ENCODE results near the gene KLHDC1. TPM values are rescaled to one million over a fixed set of nuclear protein-coding genes. Genes with fewer than 3 reads are reported as not detected.
"Not testable (repeated sequence)": the region's sequence is repeated elsewhere in the genome, so short reads cannot be mapped to it uniquely, and the experiment has no call there.

KLHDC1 gene
- total RNA-seq, 1 donor from 2014 or later: 3.5 TPM

DNA sequence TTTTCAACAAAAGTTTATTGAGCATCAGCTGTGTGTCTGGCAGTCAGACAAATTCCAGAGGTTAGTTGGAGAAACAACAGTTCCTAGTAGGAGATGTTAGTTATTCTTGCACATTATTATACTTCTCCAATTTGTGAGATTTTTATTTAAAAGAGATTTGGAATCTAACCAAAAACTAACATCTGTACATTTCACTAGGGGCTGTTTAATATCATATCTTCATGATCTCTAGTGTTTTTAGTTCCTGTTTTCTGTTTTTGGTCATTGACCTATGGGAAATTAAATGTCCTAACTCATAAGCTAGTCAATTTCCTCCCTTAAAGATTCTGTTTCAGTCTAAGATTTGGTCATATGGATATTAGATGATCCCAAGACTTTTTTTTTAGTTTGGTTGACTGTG, 40.9 kb downstream of the KLHDC1 start:
- Mint-ChIP-seq H3K27ac (no peak overlapping the region), H3K27me3 (no peaks in the 10 kb centered on the region), H3K4me3 (no peak overlapping the region), H3K4me1 (ENCODE audit: unreplicated experiment) (no peaks in the 10 kb centered on the region), H3K36me3 (no peaks in the 10 kb centered on the region), H3K9me3 (no peaks in the 10 kb centered on the region)
- TF ChIP-seq CTCF (conservative IDR thresholded peaks at IDR 0.05): no peak
- DNase-seq (ENCODE audit: extremely low spot score, unreplicated experiment): no peak

GRCh38 chr14:49735669-49736068, 42.7 kb downstream of the KLHDC1 start:
- not testable (repeated sequence) for H3K36me3 Mint-ChIP-seq; DNase-seq (ENCODE audit: extremely low spot score, unreplicated experiment); H3K27ac Mint-ChIP-seq; H3K4me1 Mint-ChIP-seq (ENCODE audit: unreplicated experiment); H3K4me3 Mint-ChIP-seq; H3K27me3 Mint-ChIP-seq; H3K9me3 Mint-ChIP-seq

DNA sequence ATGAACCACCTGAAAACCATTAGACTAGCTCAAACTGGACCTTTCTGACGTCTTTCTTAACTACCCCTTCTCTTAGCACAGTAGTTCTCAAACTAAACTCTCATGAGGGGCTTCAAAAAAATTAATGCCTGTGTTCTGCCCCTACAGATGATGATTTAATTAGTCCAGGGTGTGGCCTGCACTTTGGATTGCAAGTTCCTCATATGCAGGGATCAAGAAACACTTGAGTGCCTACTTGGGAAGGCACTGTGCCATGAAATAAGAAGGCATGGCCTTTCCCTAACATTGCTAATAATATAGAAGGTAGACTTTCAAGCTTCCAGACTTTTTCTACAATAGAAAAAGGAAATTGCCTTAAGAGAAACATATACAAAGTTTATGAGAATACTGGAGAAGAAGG, 52.3 kb downstream of the KLHDC1 start:
- no peaks in the 10 kb centered on the region for H3K9me3 Mint-ChIP-seq
- no peak overlapping the region for H3K4me3 Mint-ChIP-seq
- DNase-seq (ENCODE audit: extremely low spot score, unreplicated experiment): no peak
- H3K27me3 Mint-ChIP-seq: no peaks in the 10 kb centered on the region
- H3K36me3 Mint-ChIP-seq: peaks cover 3% of the 10 kb centered on the region
- H3K27ac Mint-ChIP-seq: no peak overlapping the region
- TF ChIP-seq CTCF (conservative IDR thresholded peaks at IDR 0.05): no peak
- H3K4me1 Mint-ChIP-seq (ENCODE audit: unreplicated experiment): no peaks in the 10 kb centered on the region

DNA sequence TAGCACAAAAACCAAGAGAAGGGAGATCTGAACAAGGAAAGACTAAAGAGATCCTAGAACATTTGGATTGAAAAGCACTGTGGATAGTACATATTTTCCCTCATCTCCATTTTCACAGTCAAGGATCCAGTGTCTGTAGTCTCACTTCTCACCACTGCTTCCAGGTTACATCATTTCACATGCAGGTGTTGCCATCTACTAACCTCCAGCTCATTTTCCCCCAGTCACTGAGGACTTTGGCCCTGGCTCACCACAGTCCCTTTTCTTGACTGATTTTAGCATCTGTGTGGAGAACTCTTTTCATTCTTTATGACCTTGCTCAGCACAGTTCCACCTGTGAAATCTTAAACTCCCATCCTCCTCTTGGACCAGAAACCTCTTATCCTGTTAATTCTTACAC, 53.6 kb downstream of the KLHDC1 start:
- not testable (repeated sequence) for H3K27me3 Mint-ChIP-seq; H3K9me3 Mint-ChIP-seq; DNase-seq (ENCODE audit: extremely low spot score, unreplicated experiment); H3K27ac Mint-ChIP-seq; H3K36me3 Mint-ChIP-seq; H3K4me1 Mint-ChIP-seq (ENCODE audit: unreplicated experiment); H3K4me3 Mint-ChIP-seq

DNA sequence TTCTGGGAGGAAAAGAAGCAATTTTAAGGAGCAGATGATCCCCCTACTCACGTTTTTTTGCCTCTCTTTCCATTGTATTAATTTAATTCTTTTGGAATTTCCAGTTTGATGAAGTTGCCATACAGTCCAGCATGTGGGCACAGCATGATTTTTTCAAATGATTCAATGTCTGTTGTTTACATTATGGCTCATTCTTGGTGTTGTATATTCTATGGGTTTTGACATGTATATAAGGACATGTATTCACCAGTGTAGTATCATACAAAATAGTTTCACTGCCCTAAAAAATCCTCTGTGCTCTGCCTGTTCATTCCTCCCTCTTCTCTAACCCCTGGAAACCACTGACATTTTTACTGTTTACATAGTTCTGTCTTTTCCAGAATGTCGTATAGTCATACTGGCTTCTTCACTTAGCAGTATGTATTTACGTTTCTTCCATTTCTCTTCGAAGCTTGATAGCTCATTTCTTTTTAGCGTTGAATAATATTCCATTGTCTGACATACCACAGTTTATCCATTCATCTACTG, 61.7 kb downstream of the KLHDC1 start:
- Mint-ChIP-seq H3K27ac (no peak overlapping the region), H3K4me3 (no peak overlapping the region), H3K4me1 (ENCODE audit: unreplicated experiment) (no peaks in the 10 kb centered on the region), H3K27me3 (peaks cover 3% of the 10 kb centered on the region), H3K9me3 (no peaks in the 10 kb centered on the region), H3K36me3 (no peaks in the 10 kb centered on the region)
- no peak for DNase-seq (ENCODE audit: extremely low spot score, unreplicated experiment)
- TF ChIP-seq CTCF (conservative IDR thresholded peaks at IDR 0.05): no peak

GRCh38 chr14:49755378-49755777, 62.5 kb downstream of the KLHDC1 start:
- DNase-seq (ENCODE audit: extremely low spot score, unreplicated experiment): no peak
- Mint-ChIP-seq H3K4me3 (no peak overlapping the region), H3K9me3 (no peaks in the 10 kb centered on the region), H3K27ac (no peak overlapping the region), H3K36me3 (no peaks in the 10 kb centered on the region), H3K4me1 (ENCODE audit: unreplicated experiment) (no peaks in the 10 kb centered on the region), H3K27me3 (peaks cover 3% of the 10 kb centered on the region)
- TF ChIP-seq CTCF (conservative IDR thresholded peaks at IDR 0.05): no peak
